Fibroblast of skin of right quadriceps (primary cell): ENCODE measurements around the gene LIPH.
"Not testable (repeated sequence)": the region's sequence is repeated elsewhere in the genome, so short reads cannot be mapped to it uniquely, and the experiment has no call there.

Experiments used
- DNase-seq: peaks from one replicate; pipeline ENCODE4 v3.0.0-alpha.2; 2013

The LIPH gene

DNA sequence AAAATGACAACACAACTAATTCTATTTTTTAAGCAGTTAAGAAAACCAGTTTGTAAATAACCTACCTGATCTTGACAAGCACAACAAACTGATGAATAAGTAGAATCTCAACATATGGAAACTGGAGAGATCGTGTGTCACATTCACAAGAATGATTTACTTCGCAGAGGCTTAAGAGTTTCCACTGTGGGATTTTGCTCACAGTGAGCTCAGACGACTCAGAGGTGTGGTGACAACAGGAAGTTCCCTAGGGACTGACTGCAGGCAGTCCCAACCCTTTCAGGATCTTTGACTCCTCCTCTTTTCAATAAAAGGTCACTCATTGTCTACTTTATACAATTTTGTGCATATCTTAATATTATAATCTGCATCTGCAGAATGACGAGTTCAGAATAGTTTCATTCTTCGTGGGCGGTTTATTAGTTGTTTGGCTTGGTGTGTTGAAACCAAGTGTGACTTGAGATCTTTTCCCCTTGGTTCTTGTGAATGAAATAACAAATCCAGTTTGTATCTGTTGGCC lies at the start of gene LIPH:
LIPH (minus strand) TSS at position 231 of the 520 bp plus-strand sequence; CDS start at position 114, 117 bp downstream.
- DNase-seq = peak; percentile 22

- DNase-seq = no peak
Observed at GRCh38 chr3:185595526-185595925, 43.1 kb upstream of the LIPH start.

DNA sequence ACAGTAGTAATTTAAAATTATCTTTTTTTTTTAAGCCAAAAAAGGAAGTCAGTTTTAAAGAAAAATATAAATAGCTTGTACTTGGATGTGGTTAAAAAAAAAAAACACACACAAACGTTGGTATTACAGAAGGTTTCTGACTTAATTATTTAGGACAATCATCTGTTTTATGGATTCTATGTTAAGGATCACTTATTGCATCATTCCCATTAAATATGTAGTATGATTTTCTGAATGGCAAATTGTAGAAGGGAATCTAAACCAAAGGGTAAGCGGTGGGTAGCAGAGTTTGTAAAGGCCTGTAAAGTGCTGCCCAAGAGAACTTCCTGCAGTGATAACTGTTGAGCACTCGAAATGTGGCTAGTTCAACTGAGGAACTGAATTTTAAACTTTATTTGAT lies 41.7 kb upstream of the LIPH start:
- DNase-seq = no peak

DNA sequence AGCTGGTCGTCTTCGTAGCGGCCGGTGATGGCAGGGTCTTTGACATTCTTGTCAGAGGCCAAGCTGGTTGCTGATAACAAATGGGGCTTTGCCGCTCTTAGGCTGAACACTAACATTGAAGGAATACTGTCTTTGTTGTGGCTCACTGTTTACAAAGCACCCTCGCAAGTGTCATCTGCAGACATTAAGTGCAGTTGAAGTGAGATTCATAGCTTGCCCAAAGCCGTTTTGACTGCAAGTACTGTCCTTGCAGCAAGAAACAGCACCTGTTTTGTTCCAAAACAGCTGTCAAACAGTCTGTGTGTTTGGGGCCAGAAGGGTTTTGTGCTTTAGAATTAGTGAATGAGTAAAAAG lies 34.3 kb upstream of the LIPH start:
- DNase-seq = no peak

GRCh38 chr3:185585859-185586685 lies 33.7 kb upstream of the LIPH start, which contains the start of gene SENP2:
TSS of gene SENP2 (plus strand) at chr3:185586295. CDS start at chr3:185586414, 119 bp downstream.
- DNase-seq = peak; percentile 99

- no peak for DNase-seq
Observed at GRCh38 chr3:185585518-185585858, 33.1 kb upstream of the LIPH start.

- DNase-seq = no peak
Observed at GRCh38 chr3:185584686-185585085, 32.3 kb upstream of the LIPH start.

DNA sequence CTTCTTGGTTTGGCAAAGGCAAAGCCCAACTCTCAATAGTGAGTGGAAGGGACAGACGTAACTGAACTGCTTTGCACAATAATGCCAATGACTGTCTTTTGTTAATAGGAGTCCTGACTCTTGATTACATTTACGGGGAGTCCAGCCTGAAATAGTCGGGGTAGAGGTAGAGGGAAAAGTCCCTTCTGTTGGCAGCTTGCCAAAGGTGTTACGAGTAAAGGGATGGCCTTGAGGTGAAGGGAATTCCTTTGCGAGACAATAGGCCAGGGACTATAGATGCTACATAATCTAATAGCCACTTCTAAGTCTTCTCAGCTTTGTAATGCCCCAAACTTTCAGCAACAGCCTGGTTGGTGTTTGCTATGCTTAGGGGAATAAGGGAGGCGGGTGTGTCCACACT lies 31.5 kb upstream of the LIPH start:
- DNase-seq = no peak

DNA sequence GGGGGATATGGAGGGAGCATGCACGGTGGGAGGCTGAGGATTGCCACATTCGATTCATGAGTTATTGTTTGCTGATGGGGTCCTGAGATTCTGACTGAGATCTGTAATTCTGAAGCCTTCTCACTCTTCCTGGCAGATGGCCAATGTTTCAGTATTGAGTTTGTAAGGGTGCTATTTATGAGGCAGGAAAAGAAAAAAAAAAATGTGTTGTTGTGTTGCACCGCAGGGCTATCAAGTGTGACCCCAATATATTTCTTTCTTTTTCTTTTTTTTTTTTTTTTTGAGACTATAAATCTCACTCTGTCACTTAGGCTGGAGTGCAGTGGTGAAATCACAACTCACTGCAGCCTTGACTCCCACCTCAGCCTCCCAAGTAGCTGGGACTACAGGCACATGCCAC lies 30.5 kb upstream of the LIPH start:
- DNase-seq = no peak

DNA sequence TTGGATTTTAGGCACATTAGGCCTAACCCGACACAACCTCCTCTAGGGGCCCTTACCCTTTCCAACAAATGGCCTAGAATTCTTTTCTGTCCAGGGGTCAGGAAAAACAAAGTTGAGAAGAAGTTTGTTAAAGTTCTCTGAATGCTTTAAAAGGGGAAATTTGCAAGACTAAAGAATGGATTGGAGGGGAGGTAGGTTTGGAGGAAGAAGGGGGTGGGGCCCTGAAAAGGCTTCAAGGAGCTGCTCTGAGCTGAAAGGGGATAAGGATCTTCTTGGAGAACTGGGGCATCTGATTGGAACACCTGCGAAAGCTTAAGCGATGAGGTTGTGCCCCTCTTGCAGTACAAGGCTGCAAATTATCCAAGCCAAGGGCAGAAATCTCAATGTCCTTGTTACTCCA lies 29.8 kb upstream of the LIPH start:
- no peak for DNase-seq

DNA sequence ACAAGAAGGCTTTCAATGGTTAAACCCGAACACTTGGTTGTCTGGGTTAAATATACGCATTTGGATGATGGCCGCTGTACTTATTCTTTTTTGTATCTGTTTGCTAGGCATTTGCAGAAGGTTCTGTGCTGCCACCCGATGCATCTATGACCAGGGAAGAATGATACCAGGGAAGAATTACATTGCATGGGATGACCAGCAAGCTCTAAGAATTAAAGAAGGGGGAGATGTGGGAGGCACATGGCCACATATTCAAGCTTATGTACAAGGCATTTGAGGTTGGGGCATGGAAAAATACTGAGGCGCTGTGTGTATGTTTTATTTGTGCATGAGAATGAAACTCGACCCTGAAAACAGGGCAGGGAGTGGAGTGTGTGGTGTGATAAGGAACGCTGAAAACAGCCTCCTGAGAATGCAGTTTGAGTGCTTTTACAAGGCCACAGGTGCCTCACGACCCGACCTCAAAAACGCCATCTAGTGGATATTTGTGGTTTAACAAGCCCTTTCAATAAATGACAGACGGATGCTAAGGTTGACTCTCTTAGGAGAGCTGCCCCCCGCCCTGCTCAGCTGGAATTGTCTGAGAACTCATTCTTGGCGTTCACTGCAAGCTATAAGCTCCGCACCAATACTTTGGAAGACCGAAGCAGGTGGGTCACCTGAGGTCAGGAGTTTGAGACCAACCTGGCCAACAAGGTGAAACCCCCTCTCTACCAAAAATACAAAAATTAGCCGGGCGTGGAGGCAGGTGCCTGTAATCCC lies 22.9 kb upstream of the LIPH start:
- peak; percentile 36 for DNase-seq

GRCh38 chr3:185572183-185572582 lies 19.8 kb upstream of the LIPH start:
- no peak for DNase-seq

DNA sequence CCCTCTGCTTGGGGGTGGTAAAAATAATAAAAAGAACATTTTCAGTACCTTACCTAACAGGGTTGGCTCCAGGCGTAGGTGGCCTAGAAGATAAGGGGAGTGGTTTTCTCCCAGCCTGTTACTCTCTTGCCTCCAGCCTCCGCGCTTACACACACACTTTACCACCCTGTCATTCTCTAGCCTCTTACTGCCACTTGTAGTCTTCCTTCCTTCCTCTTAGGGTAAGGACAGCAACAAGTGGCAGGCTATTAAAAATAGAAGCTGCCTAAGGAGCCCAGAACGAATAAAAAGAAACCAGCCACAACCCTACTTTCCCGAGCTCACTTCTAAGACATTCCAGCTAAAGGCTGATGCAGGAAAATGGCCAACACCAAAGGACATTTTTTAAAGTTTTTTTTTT lies 9.6 kb upstream of the LIPH start:
- no peak for DNase-seq

DNA sequence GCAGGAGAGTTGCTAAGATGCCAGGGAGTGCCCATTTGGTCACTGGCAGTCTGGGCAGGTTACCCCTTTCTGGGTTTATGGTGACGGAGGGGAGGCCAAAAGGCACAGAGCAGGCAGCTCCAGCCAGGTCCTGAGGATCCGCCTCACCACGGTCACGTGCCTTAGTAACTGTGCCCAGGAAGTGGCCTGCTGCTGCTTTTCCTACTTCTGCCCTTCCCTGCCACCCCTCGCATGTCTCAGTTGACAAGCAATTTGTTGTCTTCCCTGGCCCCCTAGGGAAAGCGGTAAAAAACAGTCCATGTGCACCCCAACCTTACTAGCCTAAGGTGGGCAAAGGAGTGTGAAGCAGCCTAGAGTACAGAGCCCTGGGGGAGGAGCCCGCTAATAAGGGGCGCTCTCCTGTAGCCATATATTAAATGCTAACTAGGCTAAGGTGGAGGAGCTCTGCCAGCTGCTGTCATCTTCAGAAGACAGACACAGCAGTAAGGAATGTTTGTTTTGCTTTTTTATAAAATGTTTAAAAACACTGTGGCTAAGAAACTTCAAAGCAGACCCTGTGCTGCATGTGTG lies 9.1 kb upstream of the LIPH start:
- DNase-seq = no peak

GRCh38 chr3:185560676-185561075 lies 8.3 kb upstream of the LIPH start:
- DNase-seq = no peak

GRCh38 chr3:185559706-185560090 lies 7.3 kb upstream of the LIPH start:
- DNase-seq = no peak

GRCh38 chr3:185558395-185558794 lies 6.0 kb upstream of the LIPH start:
- DNase-seq = no peak

DNA sequence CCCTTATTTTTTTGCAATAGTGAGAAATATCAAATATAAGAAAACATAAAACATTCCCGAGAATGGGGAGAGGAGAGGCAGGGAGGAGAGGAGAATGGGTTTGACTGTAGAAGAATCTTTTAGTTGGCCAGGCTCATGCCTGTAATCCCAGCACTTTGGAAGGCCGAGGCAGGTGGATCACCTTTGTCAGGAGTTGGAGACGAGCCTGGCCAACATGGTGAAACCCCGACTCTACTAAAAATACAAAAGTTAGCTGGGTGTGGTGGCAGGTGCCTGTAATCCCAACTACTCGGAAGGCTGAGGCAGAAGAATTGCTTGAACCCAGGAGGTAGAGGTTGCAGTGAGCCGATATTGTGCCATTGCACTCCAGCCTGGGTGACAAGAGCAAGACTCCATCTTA lies 4.3 kb upstream of the LIPH start:
- DNase-seq = not testable (repeated sequence)

- DNase-seq = no peak
Observed at GRCh38 chr3:185555860-185556347, 3.5 kb upstream of the LIPH start.

- no peak for DNase-seq
Observed at GRCh38 chr3:185555101-185555501, 2.7 kb upstream of the LIPH start.

DNA sequence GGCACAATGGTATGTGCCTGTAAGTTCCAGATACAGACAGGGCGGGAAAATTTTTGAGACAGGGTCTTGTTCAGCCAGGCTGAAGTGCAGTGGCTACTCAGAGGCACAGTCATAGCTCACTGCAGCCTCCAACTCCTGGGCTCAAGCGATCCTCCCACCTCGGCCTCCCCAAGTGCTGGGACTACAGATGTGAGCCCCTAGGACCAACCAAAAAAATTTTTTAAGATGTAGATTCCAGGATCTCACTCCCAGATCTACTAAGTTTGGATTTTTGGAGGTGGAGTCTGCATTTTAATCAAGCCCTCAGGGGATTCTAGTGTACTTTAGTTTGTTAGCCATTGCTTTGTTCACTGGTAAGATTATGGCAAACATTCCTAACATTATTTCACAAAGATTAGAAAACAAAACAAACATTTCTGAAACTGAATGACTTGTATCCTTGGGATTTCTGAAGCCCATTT lies 2.7 kb downstream of the LIPH start:
- DNase-seq = peak; percentile 21

DNA sequence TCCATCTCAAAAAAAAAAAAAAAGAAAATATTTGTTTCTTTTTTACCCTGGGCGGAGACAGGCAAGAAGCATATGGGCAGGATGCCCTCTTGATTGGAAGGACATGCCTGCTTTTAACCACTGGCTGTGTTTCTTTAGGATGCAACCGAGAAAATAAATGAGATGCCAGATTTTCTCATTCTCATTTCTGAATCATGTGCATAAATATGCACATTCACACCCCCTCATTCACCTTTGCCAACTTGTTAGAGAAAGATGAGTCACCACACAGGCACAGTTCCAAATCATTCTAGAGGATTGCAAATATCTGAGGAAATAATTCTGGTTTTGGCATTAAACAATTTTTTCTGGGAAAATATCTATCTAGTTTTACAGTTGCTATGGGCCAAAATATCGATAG lies 3.3 kb downstream of the LIPH start:
- DNase-seq = peak; percentile 96

- DNase-seq = no peak
Observed at GRCh38 chr3:185540695-185541094, 11.7 kb downstream of the LIPH start.

GRCh38 chr3:185539934-185540333 lies 12.5 kb downstream of the LIPH start:
- no peak for DNase-seq
